Muscle layer of duodenum (tissue), 2 donors: ENCODE measurements around the gene CERS1.

Experiments used
- H3K27ac ChIP-seq: one replicate; pipeline ENCODE4 v1.7.0; 2013; ENCODE audit warnings: mild to moderate bottlenecking, low read length
- H3K27me3 ChIP-seq: one replicate; pipeline ENCODE4 v1.7.0; 2013; ENCODE audit warnings: low read depth, mild to moderate bottlenecking, control low read depth, low read length
- H3K36me3 ChIP-seq, 2 donors: one replicate each; pipeline ENCODE4 v1.7.0; 2013; ENCODE audit warnings: low read length in 2 of 2, control low read depth in 1 of 2, mild to moderate bottlenecking in 1 of 2; ENCODE audit not compliant: insufficient read depth in 2 of 2, control insufficient read depth in 1 of 2
- H3K4me1 ChIP-seq, 2 donors: one replicate each; pipeline ENCODE4 v1.7.0; 2013; ENCODE audit warnings: low read length in 2 of 2, mild to moderate bottlenecking in 2 of 2, control low read depth in 1 of 2, moderate library complexity in 1 of 2; ENCODE audit not compliant: insufficient read depth in 2 of 2, control insufficient read depth in 1 of 2
- H3K4me3 ChIP-seq, 2 donors: one replicate each; pipeline ENCODE4 v1.7.0; 2013; ENCODE audit warnings: low read length in 2 of 2, low read depth in 1 of 2, mild to moderate bottlenecking in 1 of 2
- H3K9me3 ChIP-seq, 2 donors: one replicate each; pipeline ENCODE4 v1.7.0; 2013; ENCODE audit warnings: low read length in 2 of 2, control low read depth in 1 of 2, mild to moderate bottlenecking in 1 of 2; ENCODE audit not compliant: control insufficient read depth in 1 of 2
- donor health status: healthy.

Gene CERS1

GRCh38 chr19:18857223-18857622 is 38.7 kb downstream of the CERS1 start:
- Histone ChIP-seq H3K36me3 (peaks cover 89 to 99% of the 10 kb centered on the region in 2 donors), H3K9me3 (no peaks in the 10 kb centered on the region), H3K4me1 (peaks cover 0 to 8% of the 10 kb centered on the region in 2 donors), H3K4me3 (no peak overlapping the region), H3K27ac (no peak overlapping the region), H3K27me3 (no peaks in the 10 kb centered on the region)

GRCh38 chr19:18856385-18857126 is 39.4 kb downstream of the CERS1 start:
- H3K4me3 ChIP-seq: no peak overlapping the region
- peaks cover 0 to 8% of the 10 kb centered on the region in 2 donors for H3K4me1 ChIP-seq
- H3K27ac ChIP-seq: no peak overlapping the region
- H3K9me3 ChIP-seq: no peaks in the 10 kb centered on the region
- no peaks in the 10 kb centered on the region for H3K27me3 ChIP-seq
- peaks cover 86 to 99% of the 10 kb centered on the region in 2 donors for H3K36me3 ChIP-seq

GRCh38 chr19:18855647-18856384 is 40.1 kb downstream of the CERS1 start:
- peaks cover 88 to 98% of the 10 kb centered on the region in 2 donors for H3K36me3 ChIP-seq

GRCh38 chr19:18854982-18855381 is 41.0 kb downstream of the CERS1 start:
- Histone ChIP-seq H3K9me3 (no peaks in the 10 kb centered on the region), H3K36me3 (peaks cover 84 to 97% of the 10 kb centered on the region in 2 donors), H3K4me3 (no peak overlapping the region), H3K4me1 (peaks cover 0 to 12% of the 10 kb centered on the region in 2 donors), H3K27me3 (no peaks in the 10 kb centered on the region), H3K27ac (no peak overlapping the region)

More at GRCh38 chr19:18855647-18856384, 40.1 kb downstream of the CERS1 start:
- H3K9me3 ChIP-seq: no peaks in the 10 kb centered on the region
- H3K4me1 ChIP-seq: peaks cover 0 to 8% of the 10 kb centered on the region in 2 donors
- H3K4me3 ChIP-seq: no peak overlapping the region
- no peaks in the 10 kb centered on the region for H3K27me3 ChIP-seq
- no peak overlapping the region for H3K27ac ChIP-seq

GRCh38 chr19:18853755-18854427 is 42.1 kb downstream of the CERS1 start:
- Histone ChIP-seq H3K4me1 (peaks cover 7 to 16% of the 10 kb centered on the region in 2 donors), H3K9me3 (no peaks in the 10 kb centered on the region), H3K27me3 (no peaks in the 10 kb centered on the region), H3K4me3 (no peak overlapping the region), H3K27ac (no peak overlapping the region), H3K36me3 (peaks cover 73 to 90% of the 10 kb centered on the region in 2 donors)

GRCh38 chr19:18852648-18853047 is 43.3 kb downstream of the CERS1 start:
- Histone ChIP-seq H3K27me3 (no peaks in the 10 kb centered on the region), H3K36me3 (peaks cover 72 to 78% of the 10 kb centered on the region in 2 donors), H3K4me1 (peaks cover 17 to 29% of the 10 kb centered on the region in 2 donors), H3K4me3 (no peak overlapping the region), H3K9me3 (no peaks in the 10 kb centered on the region), H3K27ac (no peak overlapping the region)

- no peaks in the 10 kb centered on the region for H3K9me3 ChIP-seq
- no peak overlapping the region for H3K4me3 ChIP-seq
- H3K27me3 ChIP-seq: no peaks in the 10 kb centered on the region
- H3K27ac ChIP-seq: no peak overlapping the region
- peaks cover 63 to 69% of the 10 kb centered on the region in 2 donors for H3K36me3 ChIP-seq
- peaks cover 23 to 37% of the 10 kb centered on the region in 2 donors for H3K4me1 ChIP-seq
Observed at GRCh38 chr19:18851673-18852325, 44.2 kb downstream of the CERS1 start.

GRCh38 chr19:18850471-18851375 is 45.2 kb downstream of the CERS1 start:
- Histone ChIP-seq H3K9me3 (no peaks in the 10 kb centered on the region), H3K36me3 (peaks cover 53 to 59% of the 10 kb centered on the region in 2 donors), H3K4me3 (no peak overlapping the region), H3K27ac (no peak overlapping the region), H3K27me3 (no peaks in the 10 kb centered on the region), H3K4me1 (peaks cover 23 to 40% of the 10 kb centered on the region in 2 donors)

GRCh38 chr19:18849838-18850400 is 46.0 kb downstream of the CERS1 start:
- Histone ChIP-seq H3K4me1 (peaks cover 23 to 40% of the 10 kb centered on the region in 2 donors), H3K4me3 (no peak overlapping the region), H3K9me3 (no peaks in the 10 kb centered on the region), H3K36me3 (peaks cover 47 to 51% of the 10 kb centered on the region in 2 donors), H3K27me3 (no peaks in the 10 kb centered on the region), H3K27ac (peak overlapping the region; percentile 67)
